Measurements from ENCODE around the gene SHMT1. TPM values are rescaled to one million over a fixed set of nuclear protein-coding genes. Genes with fewer than 3 reads are reported as not detected.
"Not testable (repeated sequence)": the region's sequence is repeated elsewhere in the genome, so short reads cannot be mapped to it uniquely, and the experiment has no call there.

Gene SHMT1
- total RNA-seq, 2 donors from 2014 or later: 5.1 to 8.5 TPM

GRCh38 chr17:18314059-18314730 is 49.2 kb downstream of the SHMT1 start:
- no peak for DNase-seq (ENCODE audit: low spot score)
- H3K36me3 ChIP-seq: peaks cover under 1% of the 10 kb centered on the region
- H3K27ac ChIP-seq: peak overlapping the region; percentile 87 to 89
- no peaks in the 10 kb centered on the region for H3K27me3 ChIP-seq
- TF ChIP-seq CTCF (IDR thresholded peaks at IDR 0.05): no peak
- peak overlapping the region; percentile 70 to 90 for H3K4me3 ChIP-seq
- H3K9me3 ChIP-seq: no peaks in the 10 kb centered on the region
- H3K4me1 ChIP-seq: peaks cover 0 to 59% of the 10 kb centered on the region in 2 donors

- H3K36me3 ChIP-seq: peaks cover 32% of the 10 kb centered on the region
- H3K4me1 ChIP-seq: peaks cover 0 to 19% of the 10 kb centered on the region in 2 donors
- DNase-seq (ENCODE audit: low spot score): no peak
- H3K4me3 ChIP-seq: no peak overlapping the region
- no peak for TF ChIP-seq CTCF (IDR thresholded peaks at IDR 0.05)
- no peak overlapping the region for H3K27ac ChIP-seq
- no peaks in the 10 kb centered on the region for H3K9me3 ChIP-seq
- no peaks in the 10 kb centered on the region for H3K27me3 ChIP-seq
Measured at GRCh38 chr17:18309202-18309601, 54.1 kb downstream of the SHMT1 start.

- H3K9me3 ChIP-seq; DNase-seq (ENCODE audit: low spot score); H3K4me1 ChIP-seq; H3K27ac ChIP-seq; H3K4me3 ChIP-seq; H3K27me3 ChIP-seq: not testable (repeated sequence)
- H3K36me3 ChIP-seq: peaks cover 75% of the 10 kb centered on the region
Measured at GRCh38 chr17:18303206-18303605, 60.1 kb downstream of the SHMT1 start.

GRCh38 chr17:18300725-18301480 is 62.4 kb downstream of the SHMT1 start:
- H3K4me3 ChIP-seq: no peak overlapping the region
- no peak for TF ChIP-seq CTCF (IDR thresholded peaks at IDR 0.05)
- DNase-seq (ENCODE audit: low spot score): no peak
- H3K27ac ChIP-seq: no peak overlapping the region
- no peaks in the 10 kb centered on the region for H3K9me3 ChIP-seq
- H3K27me3 ChIP-seq: no peaks in the 10 kb centered on the region
- no peaks in the 10 kb centered on the region for H3K4me1 ChIP-seq
- peaks cover 55% of the 10 kb centered on the region for H3K36me3 ChIP-seq

GRCh38 chr17:18298061-18298460 is 65.3 kb downstream of the SHMT1 start:
- H3K27me3 ChIP-seq; H3K27ac ChIP-seq; H3K9me3 ChIP-seq; H3K4me3 ChIP-seq; DNase-seq (ENCODE audit: low spot score); H3K4me1 ChIP-seq: not testable (repeated sequence)
- H3K36me3 ChIP-seq: peaks cover 38% of the 10 kb centered on the region

GRCh38 chr17:18291718-18292540 is 71.4 kb downstream of the SHMT1 start:
- H3K27ac ChIP-seq: no peak overlapping the region
- peaks cover 50% of the 10 kb centered on the region for H3K36me3 ChIP-seq
- TF ChIP-seq CTCF (IDR thresholded peaks at IDR 0.05): no peak
- H3K9me3 ChIP-seq: no peaks in the 10 kb centered on the region
- no peak for DNase-seq (ENCODE audit: low spot score)
- no peak overlapping the region for H3K4me3 ChIP-seq
- no peaks in the 10 kb centered on the region for H3K27me3 ChIP-seq
- no peaks in the 10 kb centered on the region for H3K4me1 ChIP-seq

Measured in right atrium auricular region (tissue), 2 donors.